Tibial artery (tissue), 4 donors: ENCODE measurements around the gene WBP4.
"Not testable (repeated sequence)": the region's sequence is repeated elsewhere in the genome, so short reads cannot be mapped to it uniquely, and the experiment has no call there.

Experiments
- DNase-seq, 2 donors: peaks; one replicate each; pipeline ENCODE4 v3.0.0-alpha.2; 2019
- H3K27ac ChIP-seq, 2 donors: fragments of 200-600 bp; sonication (generic) in 1 of 2; 1 replicate in 1 of 2; 2 replicates in 1 of 2; pipeline ENCODE4 v1.5.1; 2018 to 2019; ENCODE audit warnings: mild to moderate bottlenecking in 1 of 2
- H3K27me3 ChIP-seq, 2 donors: fragments of 200-600 bp; sonication (generic) in 1 of 2; one replicate each; pipeline versions ENCODE4 v1.5.1 to v1.6.0; 2016 to 2019
- H3K36me3 ChIP-seq, 3 donors: fragments of 200-600 bp; sonication (generic) in 2 of 3; one replicate each; pipeline ENCODE4 v1.5.1; 2016 to 2019; ENCODE audit warnings: mild to moderate bottlenecking in 2 of 3
- H3K4me1 ChIP-seq, 4 donors: fragments of 200-600 bp; sonication (generic) in 2 of 4; 1 replicate in 3 of 4; 2 replicates in 1 of 4; pipeline ENCODE4 v1.5.1; 2016 to 2019
- H3K4me3 ChIP-seq, 2 donors: fragments of 200-600 bp; sonication (generic) in 1 of 2; 1 replicate in 1 of 2; 2 replicates in 1 of 2; pipeline ENCODE4 v1.5.1; 2018 to 2019; ENCODE audit warnings: mild to moderate bottlenecking in 2 of 2
- H3K9me3 ChIP-seq, 3 donors: fragments of 200-600 bp; sonication (generic) in 1 of 3; one replicate each; pipeline ENCODE4 v1.5.1; 2016 to 2019
- CTCF ChIP-seq, 2 experiments: fragments of 200-600 bp in 1 of 2; fragments of 450-650 bp in 1 of 2; IDR thresholded peaks; one replicate each; pipeline ENCODE4 v1.5.1; 2017 to 2019; ENCODE audit warnings: antibody characterized with exemption in 2 of 2, mild to moderate bottlenecking in 1 of 2, moderate library complexity in 1 of 2
- intact Hi-C: fragments of 100-400 bp; cut with DNase I; formaldehyde crosslinking; loops from one replicate; pipeline ENCODE4 v1.15.0; 2023; ENCODE audit warnings: low total_unique reads

The WBP4 gene

GRCh38 chr13:41034881-41035280, 26.4 kb upstream of the WBP4 start:
- Histone ChIP-seq H3K36me3 (no peaks in the 10 kb centered on the region), H3K4me1 (peaks cover 0 to 37% (median 1%) of the 10 kb centered on the region in 4 donors), H3K4me3 (no peak overlapping the region), H3K27ac (no peak overlapping the region), H3K9me3 (no peaks in the 10 kb centered on the region), H3K27me3 (no peaks in the 10 kb centered on the region)
- no peak for TF ChIP-seq CTCF (IDR thresholded peaks at IDR 0.05)
- intact Hi-C loops = loop anchor here (10.0 kb wide), 1 partner anchor 960 kb away; no protein-coding TSS in a partner anchor
- no peak for DNase-seq

- not testable (repeated sequence) for H3K36me3 ChIP-seq, DNase-seq, H3K4me3 ChIP-seq, H3K27ac ChIP-seq, H3K27me3 ChIP-seq, H3K9me3 ChIP-seq
- intact Hi-C loops = loop anchor here (10.0 kb wide), 1 partner anchor 962 kb away; no protein-coding TSS in a partner anchor
- peaks cover 0 to 46% (median 4%) of the 10 kb centered on the region in 4 donors for H3K4me1 ChIP-seq
Observed at GRCh38 chr13:41036557-41036956, 24.8 kb upstream of the WBP4 start.

- no peaks in the 10 kb centered on the region for H3K9me3 ChIP-seq
- no peaks in the 10 kb centered on the region for H3K36me3 ChIP-seq
- no peak overlapping the region for H3K27ac ChIP-seq
- DNase-seq = no peak
- H3K27me3 ChIP-seq = no peaks in the 10 kb centered on the region
- H3K4me1 ChIP-seq = peaks cover 0 to 30% (median 4%) of the 10 kb centered on the region in 4 donors
- intact Hi-C loops = loop anchor here (10.0 kb wide), 1 partner anchor 965 kb away; no protein-coding TSS in a partner anchor
- H3K4me3 ChIP-seq = no peak overlapping the region
- TF ChIP-seq CTCF (IDR thresholded peaks at IDR 0.05) = no peak
Observed at GRCh38 chr13:41039746-41040145, 21.6 kb upstream of the WBP4 start.

GRCh38 chr13:41040584-41041334, 20.6 kb upstream of the WBP4 start:
- no peak for DNase-seq
- H3K4me3 ChIP-seq = no peak overlapping the region
- peaks cover 0 to 23% (median 3%) of the 10 kb centered on the region in 4 donors for H3K4me1 ChIP-seq
- no peaks in the 10 kb centered on the region for H3K36me3 ChIP-seq
- H3K9me3 ChIP-seq = no peaks in the 10 kb centered on the region
- intact Hi-C loops = no loop called here
- H3K27me3 ChIP-seq = no peaks in the 10 kb centered on the region
- TF ChIP-seq CTCF (IDR thresholded peaks at IDR 0.05) = no peak
- no peak overlapping the region for H3K27ac ChIP-seq

- H3K4me3 ChIP-seq, intact Hi-C loops, H3K9me3 ChIP-seq, H3K27ac ChIP-seq, H3K36me3 ChIP-seq, H3K27me3 ChIP-seq, DNase-seq: not testable (repeated sequence)
- H3K4me1 ChIP-seq = peaks cover 0 to 23% (median 3%) of the 10 kb centered on the region in 4 donors
Observed at GRCh38 chr13:41042419-41042818, 18.9 kb upstream of the WBP4 start.

GRCh38 chr13:41048640-41049039, 12.7 kb upstream of the WBP4 start:
- peaks cover 0 to 6% (median 0%) of the 10 kb centered on the region in 3 donors for H3K36me3 ChIP-seq
- no peak overlapping the region for H3K27ac ChIP-seq
- H3K27me3 ChIP-seq = no peaks in the 10 kb centered on the region
- no peaks in the 10 kb centered on the region for H3K9me3 ChIP-seq
- H3K4me3 ChIP-seq = no peak overlapping the region
- H3K4me1 ChIP-seq = peaks cover 0 to 47% (median 14%) of the 10 kb centered on the region in 4 donors
- intact Hi-C loops = no loop called here
- DNase-seq = no peak
- no peak for TF ChIP-seq CTCF (IDR thresholded peaks at IDR 0.05)
